A549 (cell line): ENCODE data around the gene CCDC57.

Experiments used
- EP300 ChIP-seq, 2 experiments: fragments of >200 bp; sonication (Bioruptor Twin); formaldehyde crosslinking; IDR thresholded peaks; 2 replicates in 1 of 2; 3 replicates in 1 of 2; pipeline ENCODE4 v1.6.1; 2016 to 2017
- JUNB ChIP-seq: fragments of >200 bp; sonication (Bioruptor Twin); formaldehyde crosslinking; IDR thresholded peaks from 2 replicates; pipeline ENCODE4 v1.6.1; 2016
- MYC ChIP-seq: IDR thresholded peaks from 2 replicates; pipeline ENCODE4 v1.6.1; 2012; ENCODE audit warnings: mild to moderate bottlenecking, inconsistent platforms, low read length, improper control_type of control experiment, borderline replicate concordance
- NR3C1 ChIP-seq: fragments of >200 bp; sonication (Bioruptor Twin); formaldehyde crosslinking; IDR thresholded peaks from 3 replicates; pipeline ENCODE4 v1.6.1; 2017
- POLR2AphosphoS2 ChIP-seq: conservative IDR thresholded peaks from 2 replicates; pipeline ENCODE4 v1.6.1; 2012; ENCODE audit warnings: low read length, improper control_type of control experiment, inconsistent platforms
- TF ChIP-seq, protein P1 (sequence below): fragments of >200 bp; sonication (Bioruptor Twin); formaldehyde crosslinking; IDR thresholded peaks from 3 replicates; pipeline ENCODE4 v1.5.1; 2016

DNA sequence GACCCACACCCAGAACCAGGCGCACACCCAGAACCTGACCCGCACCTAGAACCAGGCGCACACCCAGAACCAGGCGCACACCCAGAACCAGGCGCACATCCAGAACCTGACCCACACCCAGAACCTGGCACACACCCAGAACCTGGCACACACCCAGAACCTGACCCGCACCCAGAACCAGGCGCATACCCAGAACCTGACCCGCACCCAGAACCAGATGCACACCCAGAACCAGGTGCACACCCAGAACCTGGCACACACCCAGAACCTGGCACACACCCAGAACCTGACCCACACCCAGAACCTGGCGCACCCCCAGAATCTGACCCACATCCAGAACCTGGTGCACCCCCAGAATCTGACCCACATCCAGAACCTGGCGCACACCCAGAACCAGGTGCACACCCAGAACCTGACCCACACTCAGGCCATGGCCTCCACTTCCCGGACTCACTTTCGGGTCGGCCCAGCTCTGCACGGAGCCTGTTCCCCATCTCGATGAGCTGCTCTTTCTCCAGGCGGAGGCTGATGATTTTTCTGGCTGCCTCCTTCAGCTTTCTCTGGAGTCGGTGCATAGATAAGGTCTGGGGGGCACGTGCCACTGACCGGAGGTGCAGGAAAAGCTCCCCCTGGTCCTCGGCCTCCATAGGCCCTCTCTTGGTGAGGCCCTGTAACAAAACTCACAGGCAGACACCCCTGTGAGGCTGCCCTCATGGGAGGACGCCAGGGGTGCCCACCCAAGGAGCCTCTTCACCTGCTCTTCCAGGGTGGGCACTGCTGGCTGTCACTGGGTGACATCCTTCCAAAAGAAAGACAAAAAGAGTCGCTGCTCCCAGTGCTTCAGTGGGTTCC is 61.3 kb downstream of the CCDC57 start:
- TF ChIP-seq MYC (no peak), NR3C1 (no peak), JUNB (no peak), POLR2AphosphoS2 (no peak), EP300 (IDR thresholded peaks at IDR 0.05) (no peak)
- TF ChIP-seq, protein P1, sequence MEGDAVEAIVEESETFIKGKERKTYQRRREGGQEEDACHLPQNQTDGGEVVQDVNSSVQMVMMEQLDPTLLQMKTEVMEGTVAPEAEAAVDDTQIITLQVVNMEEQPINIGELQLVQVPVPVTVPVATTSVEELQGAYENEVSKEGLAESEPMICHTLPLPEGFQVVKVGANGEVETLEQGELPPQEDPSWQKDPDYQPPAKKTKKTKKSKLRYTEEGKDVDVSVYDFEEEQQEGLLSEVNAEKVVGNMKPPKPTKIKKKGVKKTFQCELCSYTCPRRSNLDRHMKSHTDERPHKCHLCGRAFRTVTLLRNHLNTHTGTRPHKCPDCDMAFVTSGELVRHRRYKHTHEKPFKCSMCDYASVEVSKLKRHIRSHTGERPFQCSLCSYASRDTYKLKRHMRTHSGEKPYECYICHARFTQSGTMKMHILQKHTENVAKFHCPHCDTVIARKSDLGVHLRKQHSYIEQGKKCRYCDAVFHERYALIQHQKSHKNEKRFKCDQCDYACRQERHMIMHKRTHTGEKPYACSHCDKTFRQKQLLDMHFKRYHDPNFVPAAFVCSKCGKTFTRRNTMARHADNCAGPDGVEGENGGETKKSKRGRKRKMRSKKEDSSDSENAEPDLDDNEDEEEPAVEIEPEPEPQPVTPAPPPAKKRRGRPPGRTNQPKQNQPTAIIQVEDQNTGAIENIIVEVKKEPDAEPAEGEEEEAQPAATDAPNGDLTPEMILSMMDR = no peak
